ENCODE data around the gene ARSA.
"Not testable (repeated sequence)": the region's sequence is repeated elsewhere in the genome, so short reads cannot be mapped to it uniquely, and the experiment has no call there.

ARSA gene

GRCh38 chr22:50670914-50671538 is 43.1 kb upstream of the ARSA start:
- Mint-ChIP-seq H3K4me3 (no peak overlapping the region), H3K27ac (peak overlapping the region; percentile 20 to 79), H3K9me3 (no peaks in the 10 kb centered on the region), H3K27me3 (peaks cover 65 to 75% of the 10 kb centered on the region in 2 donors), H3K36me3 (ENCODE audit: insufficient read depth) (peaks cover 8% of the 10 kb centered on the region), H3K4me1 (ENCODE audit: low read depth in 2 of 2) (peaks cover 8 to 9% of the 10 kb centered on the region in 2 donors)
- no peak for DNase-seq
- no peak for ATAC-seq (replicated peaks)

- H3K9me3 Mint-ChIP-seq: no peaks in the 10 kb centered on the region
- no peak for ATAC-seq (replicated peaks)
- H3K4me3 Mint-ChIP-seq: no peak overlapping the region
- H3K4me1 Mint-ChIP-seq (ENCODE audit: low read depth in 2 of 2): peaks cover 8 to 9% of the 10 kb centered on the region in 2 donors
- H3K36me3 Mint-ChIP-seq (ENCODE audit: insufficient read depth): peaks cover 8% of the 10 kb centered on the region
- peaks cover 65 to 75% of the 10 kb centered on the region in 2 donors for H3K27me3 Mint-ChIP-seq
- no peak for DNase-seq
- H3K27ac Mint-ChIP-seq: peak overlapping the region in 1 of 2 donors; percentile 20
These were observed 42.6 kb upstream of the ARSA start for GRCh38 chr22:50670513-50670912.

- Mint-ChIP-seq H3K27me3 (peaks cover 49 to 69% of the 10 kb centered on the region in 2 donors), H3K4me1 (ENCODE audit: low read depth in 2 of 2) (peaks cover 0 to 1% of the 10 kb centered on the region in 2 donors), H3K4me3 (no peak overlapping the region), H3K27ac (no peak overlapping the region), H3K9me3 (no peaks in the 10 kb centered on the region), H3K36me3 (ENCODE audit: insufficient read depth) (no peaks in the 10 kb centered on the region)
- no peak for ATAC-seq (replicated peaks)
- DNase-seq: no peak
These were observed 37.8 kb upstream of the ARSA start for GRCh38 chr22:50665738-50666137.

- no peak overlapping the region for H3K27ac Mint-ChIP-seq
- ATAC-seq (replicated peaks): no peak
- no peaks in the 10 kb centered on the region for H3K36me3 Mint-ChIP-seq (ENCODE audit: insufficient read depth)
These were observed 37.3 kb upstream of the ARSA start for GRCh38 chr22:50665212-50665611.

GRCh38 chr22:50660306-50660705 is 32.4 kb upstream of the ARSA start:
- ATAC-seq (replicated peaks) (no peak), DNase-seq (no peak)
- H3K9me3 Mint-ChIP-seq: no peaks in the 10 kb centered on the region
- no peaks in the 10 kb centered on the region for H3K36me3 Mint-ChIP-seq (ENCODE audit: insufficient read depth)
- no peaks in the 10 kb centered on the region for H3K4me1 Mint-ChIP-seq (ENCODE audit: low read depth in 2 of 2)
- peaks cover 37 to 73% of the 10 kb centered on the region in 2 donors for H3K27me3 Mint-ChIP-seq
- H3K27ac Mint-ChIP-seq: no peak overlapping the region
- no peak overlapping the region for H3K4me3 Mint-ChIP-seq

More at GRCh38 chr22:50665212-50665611, 37.3 kb upstream of the ARSA start:
- Mint-ChIP-seq H3K4me3 (no peak overlapping the region), H3K9me3 (no peaks in the 10 kb centered on the region), H3K4me1 (ENCODE audit: low read depth in 2 of 2) (no peaks in the 10 kb centered on the region), H3K27me3 (peaks cover 44 to 68% of the 10 kb centered on the region in 2 donors)
- DNase-seq: no peak

GRCh38 chr22:50659711-50660110 is 31.8 kb upstream of the ARSA start:
- not testable (repeated sequence) for H3K4me1 Mint-ChIP-seq (ENCODE audit: low read depth in 2 of 2); ATAC-seq (replicated peaks); H3K9me3 Mint-ChIP-seq; H3K36me3 Mint-ChIP-seq (ENCODE audit: insufficient read depth); H3K4me3 Mint-ChIP-seq; H3K27ac Mint-ChIP-seq; DNase-seq
- H3K27me3 Mint-ChIP-seq: peaks cover 39 to 71% of the 10 kb centered on the region in 2 donors

- Mint-ChIP-seq H3K4me3 (no peak overlapping the region), H3K27ac (no peak overlapping the region), H3K36me3 (ENCODE audit: insufficient read depth) (no peaks in the 10 kb centered on the region), H3K4me1 (ENCODE audit: low read depth in 2 of 2) (no peaks in the 10 kb centered on the region), H3K9me3 (no peaks in the 10 kb centered on the region), H3K27me3 (peaks cover 36 to 81% of the 10 kb centered on the region in 2 donors)
- no peak for DNase-seq
- no peak for ATAC-seq (replicated peaks)
These were observed 30.0 kb upstream of the ARSA start for GRCh38 chr22:50657925-50658324.

- H3K27ac Mint-ChIP-seq: no peak overlapping the region
- H3K9me3 Mint-ChIP-seq: no peaks in the 10 kb centered on the region
- H3K36me3 Mint-ChIP-seq (ENCODE audit: insufficient read depth): no peaks in the 10 kb centered on the region
- ATAC-seq (replicated peaks): no peak
- no peak overlapping the region for H3K4me3 Mint-ChIP-seq
- no peaks in the 10 kb centered on the region for H3K4me1 Mint-ChIP-seq (ENCODE audit: low read depth in 2 of 2)
- H3K27me3 Mint-ChIP-seq: peaks cover 31 to 79% of the 10 kb centered on the region in 2 donors
- no peak for DNase-seq
These were observed 28.4 kb upstream of the ARSA start for GRCh38 chr22:50656122-50657070.

GRCh38 chr22:50654664-50655063 is 26.7 kb upstream of the ARSA start:
- H3K4me3 Mint-ChIP-seq; ATAC-seq (replicated peaks); H3K36me3 Mint-ChIP-seq (ENCODE audit: insufficient read depth): not testable (repeated sequence)

GRCh38 chr22:50653256-50653655 is 25.3 kb upstream of the ARSA start:
- Mint-ChIP-seq H3K27ac (no peak overlapping the region), H3K36me3 (ENCODE audit: insufficient read depth) (no peaks in the 10 kb centered on the region), H3K4me3 (no peak overlapping the region), H3K27me3 (peaks cover 28 to 62% of the 10 kb centered on the region in 2 donors), H3K4me1 (ENCODE audit: low read depth in 2 of 2) (no peaks in the 10 kb centered on the region), H3K9me3 (peaks cover 0 to 2% of the 10 kb centered on the region in 2 donors)
- DNase-seq (no peak), ATAC-seq (replicated peaks) (no peak)

More at GRCh38 chr22:50654664-50655063, 26.7 kb upstream of the ARSA start:
- H3K9me3 Mint-ChIP-seq; DNase-seq; H3K4me1 Mint-ChIP-seq (ENCODE audit: low read depth in 2 of 2); H3K27ac Mint-ChIP-seq: not testable (repeated sequence)
- H3K27me3 Mint-ChIP-seq: peaks cover 29 to 65% of the 10 kb centered on the region in 2 donors

- ATAC-seq (replicated peaks); H3K27ac Mint-ChIP-seq; DNase-seq; H3K4me1 Mint-ChIP-seq (ENCODE audit: low read depth in 2 of 2); H3K36me3 Mint-ChIP-seq (ENCODE audit: insufficient read depth); H3K9me3 Mint-ChIP-seq; H3K4me3 Mint-ChIP-seq: not testable (repeated sequence)
- peaks cover 0 to 31% of the 10 kb centered on the region in 2 donors for H3K27me3 Mint-ChIP-seq
These were observed 15.8 kb upstream of the ARSA start for GRCh38 chr22:50643821-50644101.

GRCh38 chr22:50643021-50643820 is 15.3 kb upstream of the ARSA start:
- H3K9me3 Mint-ChIP-seq; H3K4me3 Mint-ChIP-seq; H3K36me3 Mint-ChIP-seq (ENCODE audit: insufficient read depth); H3K27ac Mint-ChIP-seq; DNase-seq; ATAC-seq (replicated peaks); H3K4me1 Mint-ChIP-seq (ENCODE audit: low read depth in 2 of 2): not testable (repeated sequence)
- peaks cover 0 to 31% of the 10 kb centered on the region in 2 donors for H3K27me3 Mint-ChIP-seq

Data from effector memory CD8-positive, alpha-beta T cell (primary cell).